ENCODE measurements around the gene ADRM1. TPM values are rescaled to one million over a fixed set of nuclear protein-coding genes. Genes with fewer than 3 reads are reported as not detected.

The ADRM1 gene
- polyA plus RNA-seq, 1 donor, result 69.4 TPM

- no peak for DNase-seq
Observed at GRCh38 chr20:62311832-62312661, 9.2 kb downstream of the ADRM1 start.

GRCh38 chr20:62312662-62312977, 9.8 kb downstream of the ADRM1 start:
- no peak for DNase-seq

GRCh38 chr20:62313021-62313420, 10.2 kb downstream of the ADRM1 start:
- no peak for DNase-seq

- no peak for DNase-seq
Observed at GRCh38 chr20:62313460-62314338, 10.9 kb downstream of the ADRM1 start.

GRCh38 chr20:62314339-62314638, 11.5 kb downstream of the ADRM1 start:
- no peak for DNase-seq

- DNase-seq, result no peak
Observed at GRCh38 chr20:62314711-62315302, 12.0 kb downstream of the ADRM1 start.

- no peak for DNase-seq
Observed at GRCh38 chr20:62315773-62316172, 13.0 kb downstream of the ADRM1 start.

GRCh38 chr20:62316331-62317166, 13.8 kb downstream of the ADRM1 start:
- no peak for DNase-seq

- no peak for DNase-seq
Observed at GRCh38 chr20:62317167-62317655, 14.4 kb downstream of the ADRM1 start.

- DNase-seq, result no peak
Observed at GRCh38 chr20:62318400-62319345, 15.9 kb downstream of the ADRM1 start.

- no peak for DNase-seq
Observed at GRCh38 chr20:62319346-62319909, 16.6 kb downstream of the ADRM1 start.

- DNase-seq, result no peak
Observed at GRCh38 chr20:62320581-62321354, 18.0 kb downstream of the ADRM1 start.

- DNase-seq, result no peak
Observed at GRCh38 chr20:62321521-62321948, 18.7 kb downstream of the ADRM1 start.

- no peak for DNase-seq
Observed at GRCh38 chr20:62321975-62322374, 19.2 kb downstream of the ADRM1 start.

GRCh38 chr20:62322492-62323041, 19.8 kb downstream of the ADRM1 start:
- no peak for DNase-seq

GRCh38 chr20:62323146-62323979, 20.6 kb downstream of the ADRM1 start:
- DNase-seq, result no peak

- no peak for DNase-seq
Observed at GRCh38 chr20:62323980-62324906, 21.4 kb downstream of the ADRM1 start.
